Central memory CD4-positive, alpha-beta T cell (primary cell): ENCODE data around the gene CFAP119.

Experiments
- DNase-seq: peaks from one replicate; pipeline ENCODE4 v3.0.0; 2022

Gene CFAP119

GRCh38 chr16:30760577-30761426 is 1.1 kb downstream of the CFAP119 start:
- DNase-seq = no peak

GRCh38 chr16:30760001-30760559 is 1.8 kb downstream of the CFAP119 start:
- no peak for DNase-seq

GRCh38 chr16:30758988-30759491 is 2.8 kb downstream of the CFAP119 start:
- no peak for DNase-seq

- no peak for DNase-seq
These were observed 4.5 kb downstream of the CFAP119 start for GRCh38 chr16:30757316-30757715.

GRCh38 chr16:30756781-30757100 is 5.1 kb downstream of the CFAP119 start:
- DNase-seq = no peak

GRCh38 chr16:30755955-30756780 is 5.7 kb downstream of the CFAP119 start:
- no peak for DNase-seq

GRCh38 chr16:30753596-30753995 is 8.3 kb downstream of the CFAP119 start:
- no peak for DNase-seq

GRCh38 chr16:30750876-30751465 is 10.9 kb downstream of the CFAP119 start:
- no peak for DNase-seq

GRCh38 chr16:30750201-30750600 is 11.7 kb downstream of the CFAP119 start:
- no peak for DNase-seq

- no peak for DNase-seq
These were observed 13.0 kb downstream of the CFAP119 start for GRCh38 chr16:30748634-30749445.

GRCh38 chr16:30747799-30748633 is 13.8 kb downstream of the CFAP119 start, which contains the start of gene PHKG2:
TSS of gene PHKG2 (plus strand) at chr16:30748425. CDS start at chr16:30748821, 396 bp downstream.
- DNase-seq = peak; percentile 96

- DNase-seq = no peak
These were observed 14.5 kb downstream of the CFAP119 start for GRCh38 chr16:30747331-30747730.

GRCh38 chr16:30746638-30747175 is 15.2 kb downstream of the CFAP119 start:
- DNase-seq = no peak

GRCh38 chr16:30745082-30745481 is 16.8 kb downstream of the CFAP119 start:
- no peak for DNase-seq

- no peak for DNase-seq
These were observed 17.7 kb downstream of the CFAP119 start for GRCh38 chr16:30744183-30744582.

GRCh38 chr16:30743716-30744115 is 18.1 kb downstream of the CFAP119 start:
- DNase-seq = no peak

GRCh38 chr16:30741461-30741914 is 20.4 kb downstream of the CFAP119 start:
- no peak for DNase-seq

GRCh38 chr16:30740364-30741251 is 21.3 kb downstream of the CFAP119 start:
- no peak for DNase-seq
